Natural killer cell (primary cell): ENCODE data around the gene TBATA. TPM values are rescaled to one million over a fixed set of nuclear protein-coding genes. Genes with fewer than 3 reads are reported as not detected.

Experiments used
- ATAC-seq, 3 donors: fragments of 150-1000 bp in 2 of 3; fragments of 200-7000 bp in 1 of 3; cut with Tn5 transposase; 1 replicate in 1 of 3; 2 replicates in 2 of 3; pipeline ENCODE4 v1.10.0; 2021; ENCODE audit warnings: mild to moderate bottlenecking in 2 of 3, moderate library complexity in 2 of 3
- DNase-seq, 2 donors: peaks; one replicate each; pipeline versions ENCODE4 v3.0.0 to v3.0.0-alpha.2; 2013 to 2021; ENCODE audit warnings: mixed read lengths in 1 of 2
- H3K27ac ChIP-seq: one replicate; pipeline ENCODE4 v1.5.1; 2013; ENCODE audit warnings: mild to moderate bottlenecking, low read length
- H3K27me3 ChIP-seq: one replicate; pipeline ENCODE4 v1.6.1; 2013; ENCODE audit warnings: low read length; ENCODE audit not compliant: control insufficient read depth, insufficient read depth
- H3K36me3 ChIP-seq: one replicate; pipeline ENCODE4 v1.6.1; 2013; ENCODE audit warnings: low read length; ENCODE audit not compliant: control insufficient read depth, insufficient read depth
- H3K4me1 ChIP-seq: one replicate; pipeline ENCODE4 v1.6.1; 2013; ENCODE audit warnings: low read length; ENCODE audit not compliant: control insufficient read depth, insufficient read depth
- H3K4me3 ChIP-seq: one replicate; pipeline ENCODE4 v1.5.1; 2013; ENCODE audit warnings: low read length
- H3K9me3 ChIP-seq: one replicate; pipeline ENCODE4 v1.6.1; 2013; ENCODE audit warnings: low read length; ENCODE audit not compliant: control insufficient read depth, insufficient read depth
- H3K27ac Mint-ChIP-seq, 2 donors: one replicate each; pipeline ENCODE4 v1.8.0; 2022; ENCODE audit warnings: mild to moderate bottlenecking in 2 of 2, mixed read lengths in 2 of 2, moderate library complexity in 1 of 2
- H3K27me3 Mint-ChIP-seq, 2 donors: one replicate each; pipeline ENCODE4 v1.8.0; 2022; ENCODE audit warnings: low read depth in 2 of 2, mixed read lengths in 2 of 2
- H3K36me3 Mint-ChIP-seq: one replicate; pipeline ENCODE4 v1.8.0; 2022; ENCODE audit warnings: mixed read lengths
- H3K4me1 Mint-ChIP-seq, 2 donors: one replicate each; pipeline ENCODE4 v1.8.0; 2022; ENCODE audit warnings: mixed read lengths in 2 of 2
- H3K4me3 Mint-ChIP-seq: one replicate; pipeline ENCODE4 v1.8.0; 2022; ENCODE audit warnings: mild to moderate bottlenecking, moderate library complexity, mixed read lengths
- H3K9me3 Mint-ChIP-seq, 2 donors: one replicate each; pipeline ENCODE4 v1.8.0; 2022; ENCODE audit warnings: mixed read lengths in 2 of 2
- CTCF ChIP-seq: fragments of 200-600 bp; IDR thresholded peaks from one replicate; pipeline ENCODE4 v1.8.0; 2022; ENCODE audit warnings: antibody characterized with exemption
- WGBS: methylation state at CpG from one replicate; pipeline ENCODE4 v1.1.7; 2013; ENCODE audit warnings: missing lambda C conversion rate; ENCODE audit not compliant: insufficient coverage; 5-methylcytosine and 5-hydroxymethylcytosine counted together
- intact Hi-C: fragments of 100-400 bp; cut with micrococcal nuclease; formaldehyde crosslinking; loops from one replicate; pipeline ENCODE4 v1.14.2; 2022
- total RNA-seq, 4 donors: library from RNA; stranded (reverse); fragments of 120-200 nt in 1 of 4; gene quantifications; one replicate each; pipeline versions ENCODE4 v1.2.3 to v1.2.4, GENCODE V29; 2013 to 2022

Gene TBATA
- total RNA-seq, 3 donors from 2014 or later (not counting 1 experiment from before 2014, with no cell fraction given): 0.16 TPM; not detected in 2

- H3K9me3 ChIP-seq: no peaks in the 10 kb centered on the region
- H3K36me3 ChIP-seq: no peaks in the 10 kb centered on the region
- peaks cover 10% of the 10 kb centered on the region for H3K36me3 Mint-ChIP-seq
- WGBS: 95% methylated on average over 1 of the region's 1 CpG
- no peak overlapping the region for H3K4me3 Mint-ChIP-seq
- no peak overlapping the region for H3K4me3 ChIP-seq
- H3K4me1 Mint-ChIP-seq: peaks cover 23 to 31% of the 10 kb centered on the region in 2 donors
- H3K27ac Mint-ChIP-seq: no peak overlapping the region
- DNase-seq (no peak), ATAC-seq (no peak)
- intact Hi-C loops: no loop called here
- no peaks in the 10 kb centered on the region for H3K27me3 ChIP-seq
- H3K27ac ChIP-seq: no peak overlapping the region
- peaks cover 4 to 8% of the 10 kb centered on the region in 2 donors for H3K27me3 Mint-ChIP-seq
- H3K4me1 ChIP-seq: peaks cover 7% of the 10 kb centered on the region
- peaks cover 0 to 3% of the 10 kb centered on the region in 2 donors for H3K9me3 Mint-ChIP-seq
- TF ChIP-seq CTCF: no peak
Measured at GRCh38 chr10:70795613-70796012, 10.4 kb upstream of the TBATA start.

- no peaks in the 10 kb centered on the region for H3K9me3 ChIP-seq
- no peaks in the 10 kb centered on the region for H3K27me3 Mint-ChIP-seq
- no peaks in the 10 kb centered on the region for H3K36me3 ChIP-seq
- ATAC-seq (peak in 2 of 3 donors; percentile 49 to 64), DNase-seq (no peak)
- no peak overlapping the region for H3K4me3 ChIP-seq
- TF ChIP-seq CTCF: no peak
- H3K27ac Mint-ChIP-seq: peak overlapping the region; percentile 64 to 85
- peaks cover 15% of the 10 kb centered on the region for H3K4me1 ChIP-seq
- intact Hi-C loops: no loop called here
- H3K27ac ChIP-seq: no peak overlapping the region
- H3K4me3 Mint-ChIP-seq: peak overlapping the region; percentile 87
- no peaks in the 10 kb centered on the region for H3K27me3 ChIP-seq
- peaks cover 0 to under 1% of the 10 kb centered on the region in 2 donors for H3K9me3 Mint-ChIP-seq
- WGBS: 34% methylated on average over 5 of the region's 5 CpGs
- H3K4me1 Mint-ChIP-seq: peaks cover 38 to 44% of the 10 kb centered on the region in 2 donors
- H3K36me3 Mint-ChIP-seq: peaks cover 1% of the 10 kb centered on the region
Measured at GRCh38 chr10:70791386-70792039, 6.3 kb upstream of the TBATA start.

GRCh38 chr10:70786799-70787415 is 1.7 kb upstream of the TBATA start:
- Mint-ChIP-seq H3K4me1 (peaks cover 60 to 66% of the 10 kb centered on the region in 2 donors), H3K27ac (peak overlapping the region; percentile 71 to 84), H3K27me3 (no peaks in the 10 kb centered on the region), H3K9me3 (no peaks in the 10 kb centered on the region), H3K36me3 (no peaks in the 10 kb centered on the region), H3K4me3 (peak overlapping the region; percentile 55)
- Histone ChIP-seq H3K27me3 (no peaks in the 10 kb centered on the region), H3K4me1 (peaks cover 42% of the 10 kb centered on the region), H3K27ac (no peak overlapping the region), H3K36me3 (no peaks in the 10 kb centered on the region), H3K4me3 (no peak overlapping the region), H3K9me3 (no peaks in the 10 kb centered on the region)
- intact Hi-C loops: no loop called here
- DNase-seq (no peak), ATAC-seq (peak; percentile 57 to 64 (median 57))
- 26% methylated on average over 3 of the region's 5 CpGs for WGBS
- no peak for TF ChIP-seq CTCF
